Vagina (tissue), 2 donors: ENCODE data around the gene AFAP1L1. TPM values are rescaled to one million over a fixed set of nuclear protein-coding genes. Genes with fewer than 3 reads are reported as not detected.

Experiments
- DNase-seq, 2 donors: peaks; one replicate each; pipeline ENCODE4 v3.0.0-alpha.2; 2017; ENCODE audit errors: extremely low spot score in 2 of 2
- H3K27ac ChIP-seq: fragments of 200-600 bp; sonication (generic); one replicate; pipeline ENCODE4 v1.5.1; 2019
- H3K27me3 ChIP-seq: fragments of 200-600 bp; sonication (generic); one replicate; pipeline ENCODE4 v1.5.1; 2019
- H3K36me3 ChIP-seq, 2 donors: fragments of 200-600 bp; sonication (generic); one replicate each; pipeline ENCODE4 v1.5.1; 2017 to 2019
- H3K4me1 ChIP-seq: fragments of 200-600 bp; sonication (generic); one replicate; pipeline ENCODE4 v1.5.1; 2019
- H3K4me3 ChIP-seq, 2 donors: fragments of 200-600 bp; sonication (generic); 1 replicate in 1 of 2; 2 replicates in 1 of 2; pipeline ENCODE4 v1.5.1; 2016 to 2019
- H3K9me3 ChIP-seq: fragments of 200-600 bp; sonication (generic); one replicate; pipeline ENCODE4 v1.5.1; 2019
- CTCF ChIP-seq, 3 experiments: fragments of 450-650 bp in 2 of 3; fragments of 200-600 bp in 1 of 3; sonication (generic) in 1 of 3; IDR thresholded peaks; one replicate each; pipeline ENCODE4 v1.5.1; 2017 to 2019; ENCODE audit warnings: antibody characterized with exemption in 3 of 3, mild to moderate bottlenecking in 2 of 3, moderate library complexity in 2 of 3
- POLR2A ChIP-seq, 2 donors: fragments of 450-650 bp; IDR thresholded peaks; one replicate each; pipeline ENCODE4 v1.6.1; 2017; ENCODE audit warnings: antibody characterized with exemption in 2 of 2, mild to moderate bottlenecking in 2 of 2, moderate library complexity in 2 of 2
- POLR2AphosphoS5 ChIP-seq, 2 donors: sonication (generic); formaldehyde crosslinking; IDR thresholded peaks; one replicate each; pipeline ENCODE4 v1.9.0; 2017; ENCODE audit warnings: antibody characterized with exemption in 2 of 2, mild to moderate bottlenecking in 2 of 2, low read depth in 1 of 2; ENCODE audit not compliant: insufficient read depth in 1 of 2
- intact Hi-C: fragments of 100-400 bp; cut with DNase I; formaldehyde crosslinking; loops from one replicate; pipeline ENCODE4 v1.15.1; 2023
- total RNA-seq: library from RNA; depleted of rRNA; stranded (reverse); fragments of >200 nt; gene quantifications from one replicate; pipeline ENCODE4 v1.2.3, GENCODE V29; 2016

The AFAP1L1 gene
- total RNA-seq, 1 donor from 2014 or later, result 14.7 TPM

GRCh38 chr5:149324641-149325040 lies 53.0 kb downstream of the AFAP1L1 start:
- H3K36me3 ChIP-seq, result no peaks in the 10 kb centered on the region
- no peaks in the 10 kb centered on the region for H3K27me3 ChIP-seq
- H3K4me3 ChIP-seq, result no peak overlapping the region
- DNase-seq, result no peak
- no peaks in the 10 kb centered on the region for H3K9me3 ChIP-seq
- intact Hi-C loops, result no loop called here
- TF ChIP-seq POLR2AphosphoS5 (IDR thresholded peaks at IDR 0.05; ENCODE audit: insufficient read depth in 1 of 2, low read depth in 1 of 2) (no peak), POLR2A (IDR thresholded peaks at IDR 0.05) (no peak), CTCF (IDR thresholded peaks at IDR 0.05) (no peak)
- H3K4me1 ChIP-seq, result peaks cover 13% of the 10 kb centered on the region
- no peak overlapping the region for H3K27ac ChIP-seq

- no peak for TF ChIP-seq POLR2A (IDR thresholded peaks at IDR 0.05)
- no peak for TF ChIP-seq POLR2AphosphoS5 (IDR thresholded peaks at IDR 0.05; ENCODE audit: insufficient read depth in 1 of 2, low read depth in 1 of 2)
- no peak for TF ChIP-seq CTCF (IDR thresholded peaks at IDR 0.05)
- Histone ChIP-seq H3K9me3 (no peaks in the 10 kb centered on the region), H3K27me3 (no peaks in the 10 kb centered on the region), H3K36me3 (no peaks in the 10 kb centered on the region), H3K4me1 (peaks cover 11% of the 10 kb centered on the region), H3K27ac (no peak overlapping the region), H3K4me3 (no peak overlapping the region)
- DNase-seq, result no peak
- intact Hi-C loops, result no loop called here
These were observed 53.6 kb downstream of the AFAP1L1 start for GRCh38 chr5:149325166-149325735.

- TF ChIP-seq CTCF (IDR thresholded peaks at IDR 0.05) (no peak), POLR2A (IDR thresholded peaks at IDR 0.05) (no peak), POLR2AphosphoS5 (IDR thresholded peaks at IDR 0.05; ENCODE audit: insufficient read depth in 1 of 2, low read depth in 1 of 2) (no peak)
- Histone ChIP-seq H3K9me3 (no peaks in the 10 kb centered on the region), H3K36me3 (no peaks in the 10 kb centered on the region), H3K4me3 (no peak overlapping the region), H3K27ac (no peak overlapping the region), H3K4me1 (peaks cover 5% of the 10 kb centered on the region), H3K27me3 (no peaks in the 10 kb centered on the region)
- no peak for DNase-seq
- intact Hi-C loops, result no loop called here
These were observed 54.2 kb downstream of the AFAP1L1 start for GRCh38 chr5:149325894-149326293.

GRCh38 chr5:149326611-149327010 lies 55.0 kb downstream of the AFAP1L1 start:
- TF ChIP-seq POLR2AphosphoS5 (IDR thresholded peaks at IDR 0.05; ENCODE audit: insufficient read depth in 1 of 2, low read depth in 1 of 2), result no peak
- no peak for TF ChIP-seq POLR2A (IDR thresholded peaks at IDR 0.05)
- no peak for TF ChIP-seq CTCF (IDR thresholded peaks at IDR 0.05)

GRCh38 chr5:149328177-149328576 lies 56.5 kb downstream of the AFAP1L1 start:
- Histone ChIP-seq H3K27me3 (no peaks in the 10 kb centered on the region), H3K27ac (no peak overlapping the region), H3K4me1 (no peaks in the 10 kb centered on the region), H3K4me3 (no peak overlapping the region), H3K36me3 (no peaks in the 10 kb centered on the region), H3K9me3 (no peaks in the 10 kb centered on the region)
- DNase-seq, result no peak
- intact Hi-C loops, result no loop called here
- TF ChIP-seq POLR2AphosphoS5 (IDR thresholded peaks at IDR 0.05; ENCODE audit: insufficient read depth in 1 of 2, low read depth in 1 of 2) (no peak), POLR2A (IDR thresholded peaks at IDR 0.05) (no peak), CTCF (IDR thresholded peaks at IDR 0.05) (no peak)

More at GRCh38 chr5:149326611-149327010, 55.0 kb downstream of the AFAP1L1 start:
- Histone ChIP-seq H3K4me1 (no peaks in the 10 kb centered on the region), H3K27me3 (no peaks in the 10 kb centered on the region), H3K36me3 (no peaks in the 10 kb centered on the region), H3K9me3 (no peaks in the 10 kb centered on the region), H3K27ac (no peak overlapping the region), H3K4me3 (no peak overlapping the region)
- DNase-seq, result no peak
- intact Hi-C loops, result no loop called here
